ENCODE measurements around the gene CDC42BPB. TPM values are rescaled to one million over a fixed set of nuclear protein-coding genes. Genes with fewer than 3 reads are reported as not detected.
"Not testable (repeated sequence)": the region's sequence is repeated elsewhere in the genome, so short reads cannot be mapped to it uniquely, and the experiment has no call there.

CDC42BPB gene
- total and polyA plus RNA-seq, 5 donors from 2014 or later, result 0.08 to 19.2 (median 0.41) TPM

GRCh38 chr14:103047453-103047852, 9.9 kb downstream of the CDC42BPB start:
- H3K4me1 Mint-ChIP-seq, result peaks cover 0 to 11% (median 6%) of the 10 kb centered on the region in 4 donors
- not testable (repeated sequence) for H3K27ac ChIP-seq (ENCODE audit: insufficient read depth, low read length, poor library complexity, severe bottlenecking); H3K36me3 ChIP-seq (ENCODE audit: control insufficient read depth, insufficient read depth, low read length); H3K27me3 Mint-ChIP-seq; H3K4me3 ChIP-seq (ENCODE audit: low read depth, low read length); ATAC-seq (ENCODE audit: low read depth in 2 of 2); H3K27me3 ChIP-seq (ENCODE audit: control insufficient read depth, insufficient read depth, low read length); H3K9me3 ChIP-seq (ENCODE audit: control insufficient read depth in 2 of 2, low read length in 2 of 2); H3K36me3 Mint-ChIP-seq; DNase-seq; H3K9me3 Mint-ChIP-seq; H3K4me1 ChIP-seq (ENCODE audit: control insufficient read depth, insufficient read depth, low read length, poor library complexity, severe bottlenecking)
- H3K4me3 Mint-ChIP-seq, result peak overlapping the region in 2 of 4 donors; percentile 12 to 24
- peak overlapping the region in 1 of 3 donors; percentile 56 for H3K27ac Mint-ChIP-seq

GRCh38 chr14:103045371-103045869, 11.9 kb downstream of the CDC42BPB start:
- no peak for DNase-seq
- Histone ChIP-seq H3K4me1 (ENCODE audit: control insufficient read depth, insufficient read depth, low read length, poor library complexity, severe bottlenecking) (no peaks in the 10 kb centered on the region), H3K9me3 (ENCODE audit: control insufficient read depth in 2 of 2, low read length in 2 of 2) (no peaks in the 10 kb centered on the region), H3K27me3 (ENCODE audit: control insufficient read depth, insufficient read depth, low read length) (no peaks in the 10 kb centered on the region), H3K36me3 (ENCODE audit: control insufficient read depth, insufficient read depth, low read length) (no peaks in the 10 kb centered on the region), H3K4me3 (ENCODE audit: low read depth, low read length) (no peak overlapping the region), H3K27ac (ENCODE audit: insufficient read depth, low read length, poor library complexity, severe bottlenecking) (no peak overlapping the region)
- H3K4me3 Mint-ChIP-seq, result no peak overlapping the region
- no peaks in the 10 kb centered on the region for H3K27me3 Mint-ChIP-seq
- no peak overlapping the region for H3K27ac Mint-ChIP-seq
- no peak for ATAC-seq (ENCODE audit: low read depth in 2 of 2)
- H3K4me1 Mint-ChIP-seq, result peaks cover 0 to 15% (median 6%) of the 10 kb centered on the region in 4 donors
- no peaks in the 10 kb centered on the region for H3K36me3 Mint-ChIP-seq
- H3K9me3 Mint-ChIP-seq, result peaks cover 0 to 7% (median 1%) of the 10 kb centered on the region in 7 donors

- Mint-ChIP-seq H3K4me3 (peak overlapping the region in 1 of 4 donors; percentile 40), H3K27ac (no peak overlapping the region), H3K36me3 (no peaks in the 10 kb centered on the region), H3K9me3 (peaks cover 0 to 7% (median 3%) of the 10 kb centered on the region in 7 donors), H3K27me3 (no peaks in the 10 kb centered on the region), H3K4me1 (peaks cover 0 to 10% (median 6%) of the 10 kb centered on the region in 4 donors)
- DNase-seq (no peak), ATAC-seq (ENCODE audit: low read depth in 2 of 2) (no peak)
- Histone ChIP-seq H3K4me3 (ENCODE audit: low read depth, low read length) (no peak overlapping the region), H3K36me3 (ENCODE audit: control insufficient read depth, insufficient read depth, low read length) (no peaks in the 10 kb centered on the region), H3K4me1 (ENCODE audit: control insufficient read depth, insufficient read depth, low read length, poor library complexity, severe bottlenecking) (no peaks in the 10 kb centered on the region), H3K9me3 (ENCODE audit: control insufficient read depth in 2 of 2, low read length in 2 of 2) (no peaks in the 10 kb centered on the region), H3K27me3 (ENCODE audit: control insufficient read depth, insufficient read depth, low read length) (no peaks in the 10 kb centered on the region), H3K27ac (ENCODE audit: insufficient read depth, low read length, poor library complexity, severe bottlenecking) (no peak overlapping the region)
Observed at GRCh38 chr14:103043257-103044015, 13.9 kb downstream of the CDC42BPB start.

- peaks cover 0 to 10% (median 6%) of the 10 kb centered on the region in 4 donors for H3K4me1 Mint-ChIP-seq
- Histone ChIP-seq H3K4me3 (ENCODE audit: low read depth, low read length) (no peak overlapping the region), H3K27me3 (ENCODE audit: control insufficient read depth, insufficient read depth, low read length) (no peaks in the 10 kb centered on the region), H3K4me1 (ENCODE audit: control insufficient read depth, insufficient read depth, low read length, poor library complexity, severe bottlenecking) (no peaks in the 10 kb centered on the region), H3K27ac (ENCODE audit: insufficient read depth, low read length, poor library complexity, severe bottlenecking) (no peak overlapping the region), H3K36me3 (ENCODE audit: control insufficient read depth, insufficient read depth, low read length) (no peaks in the 10 kb centered on the region), H3K9me3 (ENCODE audit: control insufficient read depth in 2 of 2, low read length in 2 of 2) (no peaks in the 10 kb centered on the region)
- H3K4me3 Mint-ChIP-seq, result no peak overlapping the region
- H3K27me3 Mint-ChIP-seq, result no peaks in the 10 kb centered on the region
- DNase-seq (no peak), ATAC-seq (ENCODE audit: low read depth in 2 of 2) (no peak)
- H3K36me3 Mint-ChIP-seq, result no peaks in the 10 kb centered on the region
- H3K27ac Mint-ChIP-seq, result peak overlapping the region in 1 of 3 donors; percentile 22
- peaks cover 0 to 7% (median 3%) of the 10 kb centered on the region in 7 donors for H3K9me3 Mint-ChIP-seq
Observed at GRCh38 chr14:103041464-103041863, 15.9 kb downstream of the CDC42BPB start.

GRCh38 chr14:103033681-103034096, 23.7 kb downstream of the CDC42BPB start:
- no peak overlapping the region for H3K4me3 ChIP-seq (ENCODE audit: low read depth, low read length)
- Mint-ChIP-seq H3K27me3 (no peaks in the 10 kb centered on the region), H3K4me1 (peaks cover 0 to 3% (median 0%) of the 10 kb centered on the region in 4 donors), H3K36me3 (no peaks in the 10 kb centered on the region), H3K27ac (no peak overlapping the region), H3K4me3 (no peak overlapping the region), H3K9me3 (no peaks in the 10 kb centered on the region)
- no peaks in the 10 kb centered on the region for H3K9me3 ChIP-seq (ENCODE audit: control insufficient read depth in 2 of 2, low read length in 2 of 2)
- no peaks in the 10 kb centered on the region for H3K36me3 ChIP-seq (ENCODE audit: control insufficient read depth, insufficient read depth, low read length)
- H3K4me1 ChIP-seq (ENCODE audit: control insufficient read depth, insufficient read depth, low read length, poor library complexity, severe bottlenecking), result no peaks in the 10 kb centered on the region
- no peaks in the 10 kb centered on the region for H3K27me3 ChIP-seq (ENCODE audit: control insufficient read depth, insufficient read depth, low read length)
- DNase-seq (no peak), ATAC-seq (ENCODE audit: low read depth in 2 of 2) (no peak)
- no peak overlapping the region for H3K27ac ChIP-seq (ENCODE audit: insufficient read depth, low read length, poor library complexity, severe bottlenecking)

GRCh38 chr14:103031956-103032355, 25.4 kb downstream of the CDC42BPB start:
- Mint-ChIP-seq H3K9me3 (no peaks in the 10 kb centered on the region), H3K4me3 (no peak overlapping the region), H3K27me3 (no peaks in the 10 kb centered on the region), H3K27ac (no peak overlapping the region), H3K4me1 (peaks cover 0 to 3% (median 0%) of the 10 kb centered on the region in 4 donors), H3K36me3 (no peaks in the 10 kb centered on the region)
- no peaks in the 10 kb centered on the region for H3K27me3 ChIP-seq (ENCODE audit: control insufficient read depth, insufficient read depth, low read length)
- ATAC-seq (ENCODE audit: low read depth in 2 of 2), result no peak
- H3K4me3 ChIP-seq (ENCODE audit: low read depth, low read length), result no peak overlapping the region
- no peak overlapping the region for H3K27ac ChIP-seq (ENCODE audit: insufficient read depth, low read length, poor library complexity, severe bottlenecking)
- H3K9me3 ChIP-seq (ENCODE audit: control insufficient read depth in 2 of 2, low read length in 2 of 2), result no peaks in the 10 kb centered on the region
- no peaks in the 10 kb centered on the region for H3K4me1 ChIP-seq (ENCODE audit: control insufficient read depth, insufficient read depth, low read length, poor library complexity, severe bottlenecking)
- no peaks in the 10 kb centered on the region for H3K36me3 ChIP-seq (ENCODE audit: control insufficient read depth, insufficient read depth, low read length)
- no peak for DNase-seq

- H3K9me3 ChIP-seq (ENCODE audit: control insufficient read depth in 2 of 2, low read length in 2 of 2), result no peaks in the 10 kb centered on the region
- no peaks in the 10 kb centered on the region for H3K36me3 ChIP-seq (ENCODE audit: control insufficient read depth, insufficient read depth, low read length)
- Mint-ChIP-seq H3K27me3 (no peaks in the 10 kb centered on the region), H3K27ac (no peak overlapping the region), H3K4me3 (peak overlapping the region in 1 of 4 donors; percentile 63), H3K9me3 (no peaks in the 10 kb centered on the region), H3K36me3 (no peaks in the 10 kb centered on the region), H3K4me1 (peaks cover 0 to 3% (median 0%) of the 10 kb centered on the region in 4 donors)
- no peak overlapping the region for H3K27ac ChIP-seq (ENCODE audit: insufficient read depth, low read length, poor library complexity, severe bottlenecking)
- H3K27me3 ChIP-seq (ENCODE audit: control insufficient read depth, insufficient read depth, low read length), result no peaks in the 10 kb centered on the region
- no peak overlapping the region for H3K4me3 ChIP-seq (ENCODE audit: low read depth, low read length)
- no peak for ATAC-seq (ENCODE audit: low read depth in 2 of 2)
- no peaks in the 10 kb centered on the region for H3K4me1 ChIP-seq (ENCODE audit: control insufficient read depth, insufficient read depth, low read length, poor library complexity, severe bottlenecking)
- DNase-seq, result no peak
Observed at GRCh38 chr14:103031566-103031911, 25.8 kb downstream of the CDC42BPB start.

Measured in CD4-positive, CD25-positive, alpha-beta regulatory T cell (primary cell).